K562 (cell line): ENCODE measurements around the gene PRSS8. TPM values are rescaled to one million over a fixed set of nuclear protein-coding genes. Genes with fewer than 3 reads are reported as not detected.

Experiments
- ETS1 ChIP-seq: conservative IDR thresholded peaks from 2 replicates; pipeline ENCODE4 v1.6.1; 2011; ENCODE audit warnings: low read depth, mild to moderate bottlenecking, low read length; ENCODE audit not compliant: control insufficient read depth
- EZH2 ChIP-seq: IDR thresholded peaks from 2 replicates; pipeline ENCODE4 v1.6.1; 2012; ENCODE audit warnings: low read depth, mild to moderate bottlenecking, inconsistent platforms, low read length, borderline replicate concordance
- GTF3C2 ChIP-seq: IDR thresholded peaks from 3 replicates; pipeline ENCODE4 v1.6.1; 2011; ENCODE audit warnings: borderline replicate concordance, mild to moderate bottlenecking, moderate library complexity; ENCODE audit not compliant: insufficient read length; ENCODE audit errors: extremely low read depth
- ILK ChIP-seq: fragments of 450-650 bp; IDR thresholded peaks from 2 replicates; pipeline ENCODE4 v1.6.1; 2016; ENCODE audit warnings: missing genetic modification characterization, low read depth, mild to moderate bottlenecking, missing compliant biosample characterization, moderate library complexity, borderline replicate concordance
- ZNF445 ChIP-seq: fragments of 250-450 bp; sonication (Bioruptor Pico); IDR thresholded peaks from 2 replicates; pipeline ENCODE4 v1.4.0; 2020; ENCODE audit warnings: low read depth, mild to moderate bottlenecking, moderate library complexity
- polyA plus RNA-seq, 8 experiments: library from polyadenylated mRNA; depleted of rRNA in 4 of 8; stranded (reverse) in 5 of 8; unstranded in 3 of 8; fragments of >200 nt; fragmentation: Nextera tagmentation in 2 of 8; fragmentation: Illumina TruSeq in 1 of 8; extraction: Ambion mirVana in 2 of 8; extraction: Trizol in 1 of 8; gene quantifications; 2 replicates each; pipeline versions ENCODE4 v1.2.1 to v1.2.3, GENCODE V29; 2011 to 2014; ENCODE audit warnings: inconsistent platforms in 1 of 8, missing spikeins in 1 of 8
- total RNA-seq, 7 experiments: library from RNA; depleted of rRNA in 6 of 7; stranded (reverse); fragments of >200 nt in 6 of 7; fragmentation: Illumina TruSeq in 2 of 7; extraction: Trizol in 2 of 7; gene quantifications; 2 replicates each; pipeline versions ENCODE4 v1.2.1 to v1.2.3, GENCODE V29; 2011 to 2021; ENCODE audit warnings: low replicate concordance in 1 of 7

PRSS8 gene
- total and polyA plus RNA-seq, 9 of the 15 experiments (the other 6 are each of a cell fraction or from before 2014, with no cell fraction given) = 0.25 to 3.9 (median 1.3) TPM; not detected in 1

GRCh38 chr16:31112711-31113110, 22.8 kb downstream of the PRSS8 start (continued):
- TF ChIP-seq ZNF445 (CRISPR knock-in tag) (no peak), GTF3C2 (no peak), EZH2 (no peak), ILK (tag) (no peak), ETS1 (no peak)
